Stimulated activated CD8-positive, alpha-beta memory T cell treated with anti-CD3 and anti-CD28 coated beads, Interleukin-7, amount 100 ng/mL, for 1 hour (primary cell): Measurements from ENCODE around the gene MSANTD1.
A peak's percentile ranks its signal among the peaks of the same experiment; 100 is the strongest.
"Not testable (repeated sequence)": the region's sequence is repeated elsewhere in the genome, so short reads cannot be mapped to it uniquely, and the experiment has no call there.

Experiments
- DNase-seq, 2 donors: peaks; one replicate each; pipeline ENCODE4 v3.0.0-alpha.2; 2020; ENCODE audit warnings: low read depth in 2 of 2

MSANTD1 gene

DNA sequence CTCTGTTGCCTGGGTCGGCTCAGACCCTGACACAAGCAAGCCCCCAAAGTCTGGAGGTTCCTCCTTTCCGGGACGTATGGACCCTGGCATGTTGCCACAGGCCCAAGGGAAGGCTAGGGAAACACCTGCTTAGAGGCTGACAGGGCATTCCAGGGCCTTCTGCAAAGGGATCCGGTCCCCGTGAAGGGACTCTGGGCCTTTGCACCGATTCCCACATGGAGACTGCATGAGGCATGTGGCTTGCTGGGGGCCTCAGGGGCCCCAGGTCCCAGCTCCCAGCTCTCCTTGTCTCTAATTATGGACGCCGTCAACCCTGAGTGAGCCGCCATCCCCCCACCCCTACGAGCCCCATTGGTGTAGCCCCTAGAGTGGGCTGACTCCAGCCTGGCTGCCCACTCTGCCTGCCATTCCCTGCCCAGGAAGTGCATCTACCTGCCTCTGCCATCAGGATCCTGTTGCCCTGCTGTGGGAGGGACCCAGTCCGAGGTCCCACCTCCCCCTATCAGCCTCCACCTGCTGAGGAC is 39.7 kb downstream of the MSANTD1 start:
- DNase-seq, result no peak

DNA sequence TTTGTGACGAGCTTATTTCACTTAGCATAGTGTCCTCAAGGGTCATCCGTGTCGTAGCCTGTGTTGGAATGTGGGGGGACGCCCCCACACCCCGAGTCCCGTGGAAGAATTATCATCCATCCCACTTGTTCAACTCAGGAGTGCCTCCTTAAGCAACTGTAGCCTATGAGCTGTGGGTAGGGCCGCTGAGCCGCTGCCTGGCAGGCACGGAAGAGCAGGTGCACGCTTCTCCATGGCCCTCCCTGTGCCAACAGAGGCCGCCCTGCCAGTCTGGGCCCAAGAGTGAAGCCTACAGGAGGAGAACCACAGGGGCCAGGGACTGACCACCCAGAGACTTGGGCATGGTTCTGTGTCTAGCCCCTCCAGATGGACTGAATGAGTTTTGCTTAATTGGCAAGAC is 41.5 kb downstream of the MSANTD1 start:
- no peak for DNase-seq

DNA sequence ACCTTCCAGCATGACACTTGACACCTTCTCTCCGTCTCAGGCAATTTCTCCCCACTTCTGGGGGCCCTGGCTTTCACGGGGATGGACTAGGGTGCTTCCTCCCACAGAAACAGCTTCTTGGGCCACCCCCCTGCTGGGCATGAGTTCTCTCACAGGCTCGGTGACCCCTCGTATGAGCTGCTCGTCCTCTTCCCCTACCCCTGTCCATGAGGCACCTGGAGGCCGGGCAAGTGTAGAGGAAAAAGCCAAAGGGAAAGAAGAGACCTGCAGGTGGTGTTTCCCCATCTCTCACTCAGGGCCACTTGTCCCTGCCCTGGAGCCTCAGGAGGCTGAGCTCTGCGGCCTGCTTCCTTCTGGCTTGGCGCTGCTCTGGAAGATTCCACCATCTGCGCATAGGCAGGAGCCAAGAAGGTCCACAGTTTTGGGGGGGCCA is 41.9 kb downstream of the MSANTD1 start:
- no peak for DNase-seq

DNA sequence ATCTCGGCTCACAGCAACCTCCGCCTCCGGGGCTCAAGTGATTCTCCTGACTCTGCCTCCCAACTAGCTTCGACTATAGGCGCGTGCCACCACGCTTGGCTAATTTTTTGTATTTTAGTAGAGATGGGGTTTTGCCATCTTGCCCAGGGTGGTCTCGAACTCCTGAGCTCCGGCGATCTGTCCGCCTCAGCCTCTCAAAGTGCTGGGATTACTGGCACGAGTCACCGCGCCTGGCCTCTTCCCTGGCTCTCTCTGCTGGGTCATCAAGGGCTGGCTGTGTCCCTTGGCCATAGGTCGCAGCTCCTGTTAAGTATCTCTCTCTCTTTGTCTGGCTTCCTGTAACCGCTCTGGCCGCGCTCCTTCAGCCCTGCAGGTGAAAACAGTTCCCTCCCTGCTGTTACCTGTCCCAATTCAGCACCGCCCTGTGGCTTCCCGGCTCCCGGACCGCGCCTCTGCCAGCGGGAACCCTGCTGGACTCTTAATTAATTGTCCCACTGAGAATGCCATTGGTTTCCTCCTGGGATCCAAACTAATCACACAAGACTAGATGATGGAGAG is 42.5 kb downstream of the MSANTD1 start:
- no peak for DNase-seq

DNA sequence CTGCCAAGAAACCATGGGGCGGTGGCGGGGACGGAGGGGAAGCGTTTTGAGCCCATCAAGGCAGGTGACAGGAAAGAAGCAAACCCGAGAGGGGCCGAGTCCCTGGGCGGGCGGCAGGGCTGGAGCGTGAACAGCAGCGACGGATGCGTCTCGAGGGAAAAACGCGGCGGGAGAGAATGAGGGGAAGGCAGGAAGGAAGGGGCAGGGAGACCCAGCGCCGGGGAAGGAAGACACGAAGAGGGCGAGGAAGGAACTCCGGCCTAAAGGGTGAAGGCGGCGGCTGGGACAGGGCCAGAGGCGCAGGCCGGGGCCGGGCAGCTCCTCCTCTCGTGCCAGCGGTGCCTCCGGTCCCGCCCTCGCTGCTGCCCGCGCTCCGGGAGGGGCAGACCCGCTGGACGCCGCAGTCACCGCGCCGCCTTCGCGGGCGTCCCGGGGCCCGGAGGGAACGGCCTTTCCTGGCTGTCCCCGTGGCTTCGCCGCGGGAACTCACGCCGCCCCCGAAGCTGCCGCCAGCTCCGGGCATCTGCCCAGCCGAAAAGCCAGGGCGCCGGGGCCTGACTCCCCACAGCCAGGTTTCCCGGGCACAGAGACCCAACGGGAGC is 43.1 kb downstream of the MSANTD1 start:
- DNase-seq, result no peak

DNA sequence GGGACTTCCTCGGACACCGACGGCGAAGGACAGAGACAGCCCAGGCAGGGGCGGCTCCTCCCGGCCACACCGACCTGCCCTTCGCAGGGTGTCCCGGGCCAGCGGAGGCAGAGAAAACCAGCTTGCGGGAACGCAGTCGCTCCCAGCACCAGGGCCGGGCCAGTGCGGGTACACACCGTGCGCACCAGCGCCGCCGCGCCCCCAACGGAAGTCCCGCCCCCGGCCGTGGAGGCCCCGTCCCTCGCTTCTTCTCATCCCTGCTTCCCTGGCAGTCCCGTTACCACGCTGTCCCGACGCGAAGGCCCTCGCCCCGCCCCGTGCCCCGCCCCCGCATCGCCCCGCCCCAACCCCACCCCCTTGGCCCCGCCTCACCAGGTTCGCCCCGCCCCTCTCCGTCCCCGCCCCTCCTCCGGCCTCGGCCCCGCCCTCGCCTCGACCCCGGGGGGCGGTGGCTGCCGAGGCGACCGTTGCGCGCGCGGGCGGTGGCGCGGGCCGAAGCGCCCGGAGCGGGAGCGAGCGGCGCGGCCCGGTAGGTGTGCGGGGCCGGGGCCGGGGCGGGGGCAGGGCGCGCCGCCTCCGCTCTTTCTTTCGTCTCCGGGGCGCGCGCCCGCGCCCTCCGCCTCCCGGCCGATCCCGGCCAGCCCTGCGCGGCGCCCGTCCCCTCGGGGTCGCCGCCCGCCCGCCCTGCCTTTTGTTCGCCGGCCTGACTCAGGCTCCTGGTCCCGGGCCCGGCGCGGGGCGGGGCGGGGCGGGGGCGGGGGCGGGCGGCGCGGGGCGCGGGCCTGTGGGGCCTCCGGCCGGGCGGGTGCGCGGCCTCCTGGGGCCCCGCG is 43.8 kb downstream of the MSANTD1 start, which contains the start of gene RGS12:
TSS of gene RGS12 (plus strand) at position 451 of the 830 bp plus-strand sequence. CDS start 23,150 bp downstream, outside the sequence.
- DNase-seq, result peak; percentile 60

DNA sequence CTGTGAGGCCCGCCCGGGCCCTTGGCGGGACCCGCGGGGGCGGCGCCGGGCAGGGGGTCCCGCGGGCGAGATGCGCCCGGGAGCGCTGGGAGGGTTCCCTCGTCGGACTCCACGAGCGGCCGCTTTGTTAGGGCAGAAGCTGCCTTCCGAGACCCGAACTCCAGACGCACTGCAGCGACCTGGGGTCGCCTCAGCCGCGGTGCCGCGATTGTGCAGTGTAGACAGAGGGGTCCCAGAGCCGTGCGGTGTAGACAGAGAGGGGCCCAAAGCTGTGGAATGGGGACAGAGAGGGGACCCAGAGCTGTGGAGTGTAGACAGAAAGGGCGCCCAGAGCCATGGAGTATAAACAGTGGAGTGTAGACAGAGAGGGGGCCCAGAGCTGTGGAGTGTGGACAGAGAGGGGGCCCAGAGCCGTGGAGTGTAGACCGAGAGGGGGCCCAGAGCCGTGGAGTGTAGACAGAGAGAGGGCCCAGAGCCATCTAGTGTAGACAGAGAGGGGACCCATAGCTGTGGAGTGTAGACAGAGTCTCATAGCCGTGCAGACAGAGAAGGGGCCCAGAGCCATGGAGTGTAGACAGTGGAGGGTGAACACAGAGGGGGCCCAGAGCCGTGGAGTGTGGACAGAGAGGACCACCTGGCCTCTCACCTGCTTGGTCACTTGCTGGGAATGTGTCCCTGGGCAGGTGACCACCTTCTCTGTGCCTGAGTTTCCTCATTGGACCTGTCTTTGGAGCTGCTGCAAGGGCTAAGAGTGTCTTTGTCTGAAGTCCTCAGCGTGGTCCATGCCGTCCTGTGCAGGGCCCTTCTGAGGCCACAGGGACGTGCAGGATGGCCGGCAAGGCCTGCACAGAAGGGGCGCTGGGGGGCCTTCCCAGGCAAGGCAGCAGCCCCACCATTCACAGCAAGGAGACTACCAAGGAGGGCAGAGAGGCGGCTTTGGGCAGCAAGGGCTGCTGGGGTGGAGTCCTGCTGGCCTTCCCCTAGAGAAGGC is 44.7 kb downstream of the MSANTD1 start:
- no peak for DNase-seq

DNA sequence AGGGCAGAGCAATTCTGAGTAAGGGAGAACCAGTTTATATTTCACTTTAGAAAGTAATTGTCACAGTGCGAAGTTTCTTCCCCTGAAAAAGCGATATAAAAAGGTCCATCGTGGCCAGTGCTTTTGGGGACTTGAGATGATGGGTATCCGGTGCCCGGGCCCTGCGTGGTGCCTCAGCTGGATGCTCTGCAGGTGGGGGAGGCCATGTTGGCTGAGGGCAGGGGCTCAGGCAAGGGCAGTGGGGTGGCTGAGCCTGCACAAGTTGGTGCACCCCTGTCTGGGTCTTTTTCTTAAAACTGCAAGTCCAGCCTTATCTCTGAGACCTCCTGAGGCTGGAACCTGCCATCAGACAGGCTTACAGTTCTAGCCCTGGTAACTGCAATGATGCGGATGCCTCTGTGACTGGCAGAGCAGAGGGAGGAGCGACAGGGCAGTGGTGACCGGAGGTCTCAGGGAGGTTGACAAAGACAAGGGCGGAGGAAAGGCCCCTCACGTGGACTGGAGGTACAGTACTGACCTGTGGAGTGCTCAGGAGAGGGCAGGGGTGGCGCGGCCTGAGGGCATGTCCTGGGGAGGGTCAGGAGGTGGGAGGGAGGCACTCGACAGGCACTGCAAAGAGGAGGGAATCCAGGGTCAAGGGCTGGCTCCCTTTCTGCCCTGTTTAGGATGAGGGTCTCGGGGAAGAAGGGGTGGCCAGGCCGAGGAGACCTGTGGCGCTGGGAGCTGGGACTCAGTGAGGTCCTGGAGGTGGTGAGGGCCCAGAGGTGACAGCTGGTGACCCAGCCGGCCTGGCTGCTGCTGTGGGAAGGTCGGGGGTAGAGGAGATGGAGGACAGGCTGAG is 45.7 kb downstream of the MSANTD1 start:
- DNase-seq, result no peak

DNA sequence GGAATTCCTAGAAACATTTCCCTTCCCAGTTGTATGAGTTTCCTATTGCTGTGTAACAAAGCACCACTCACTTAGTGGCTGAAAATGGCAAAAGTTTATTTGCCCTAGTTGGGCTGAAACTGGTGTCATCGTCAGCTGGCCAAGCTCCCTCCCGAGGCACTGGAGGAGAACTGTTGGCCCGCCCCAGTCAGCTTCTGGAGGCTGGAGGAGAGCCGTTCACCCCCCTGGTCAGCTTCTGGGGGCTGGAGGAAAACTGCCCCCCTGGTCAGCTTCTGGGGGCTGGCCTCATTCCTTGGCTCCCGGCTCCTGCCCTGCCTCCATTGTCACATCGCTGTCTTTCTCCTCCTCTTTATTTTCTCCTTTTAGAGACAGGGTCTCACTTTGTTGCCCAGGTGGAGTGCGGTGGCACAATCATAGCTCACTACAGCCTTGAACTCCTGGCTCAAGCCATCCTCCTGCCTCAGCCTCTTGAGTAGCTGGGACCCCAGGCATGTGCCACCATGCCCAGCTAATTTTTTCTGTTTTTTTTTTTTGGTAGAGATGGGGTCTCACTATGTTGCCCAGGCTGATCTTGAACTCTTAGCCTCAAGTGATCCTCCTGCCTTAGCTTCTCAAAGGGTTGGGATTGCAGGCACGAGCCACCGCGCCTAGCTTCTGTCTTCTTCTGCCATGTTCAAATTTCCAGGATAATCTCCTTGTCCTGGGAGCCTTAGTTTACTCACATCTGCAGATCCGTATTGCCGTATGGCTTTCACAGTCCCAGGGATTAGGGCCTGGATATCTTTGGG is 47.1 kb downstream of the MSANTD1 start:
- DNase-seq, result no peak

DNA sequence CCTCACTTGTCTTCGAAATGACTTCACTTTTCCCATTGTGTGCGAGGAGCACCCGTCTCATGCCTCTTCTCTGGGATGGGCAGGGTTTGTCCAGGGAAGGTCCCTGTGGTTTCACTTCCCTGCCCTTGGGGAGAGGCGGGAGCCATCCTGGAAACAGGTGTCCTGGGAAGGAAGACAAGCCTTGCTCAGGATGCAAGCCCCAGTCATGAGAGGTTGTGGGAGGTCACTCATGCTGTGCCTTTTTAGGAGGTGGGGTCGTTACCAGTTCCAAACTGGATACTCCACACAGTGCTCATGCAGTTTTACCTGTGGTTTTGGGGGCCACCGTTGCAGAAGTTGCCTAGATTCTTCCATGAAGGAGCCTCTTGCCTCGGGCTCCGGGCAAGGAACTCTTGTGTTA is 47.7 kb downstream of the MSANTD1 start:
- no peak for DNase-seq

DNA sequence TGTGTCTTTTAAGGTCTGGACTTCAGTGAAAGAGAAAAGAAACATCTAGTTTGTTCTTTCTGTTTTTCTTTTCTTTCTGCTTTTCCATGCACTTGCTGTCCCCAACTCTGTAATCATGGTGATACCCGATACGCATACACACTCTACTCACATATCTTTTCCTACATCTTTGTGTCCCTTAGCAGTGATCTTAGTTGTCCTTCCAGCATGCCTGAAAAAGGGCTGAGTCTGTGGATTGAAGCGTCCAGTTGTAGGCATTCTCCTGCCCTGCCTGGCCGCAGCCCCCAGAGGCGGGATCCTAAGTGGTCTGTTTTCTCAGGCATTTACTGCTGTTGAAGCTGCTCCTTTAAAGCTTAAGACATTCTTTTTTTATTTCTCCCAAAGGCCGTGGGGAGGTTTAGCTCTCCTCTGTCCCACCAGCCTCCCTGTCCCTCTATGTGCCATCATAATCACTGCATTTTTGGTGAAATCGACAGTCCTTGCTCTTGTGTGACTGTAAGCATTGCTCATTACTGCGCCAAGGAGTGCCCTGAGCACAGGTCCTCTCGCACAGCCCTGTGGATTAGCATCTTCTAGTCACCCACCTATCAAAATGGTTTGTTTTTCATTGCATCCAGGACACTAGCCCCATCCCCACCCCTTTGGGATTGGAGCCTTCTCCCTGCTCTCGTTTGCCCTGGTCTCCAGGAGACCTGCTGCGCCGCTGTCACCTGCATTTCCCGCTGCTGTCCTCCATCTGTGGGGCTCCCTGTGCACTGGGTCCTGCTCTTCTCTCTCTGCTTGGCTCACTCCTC is 48.3 kb downstream of the MSANTD1 start:
- DNase-seq, result no peak

DNA sequence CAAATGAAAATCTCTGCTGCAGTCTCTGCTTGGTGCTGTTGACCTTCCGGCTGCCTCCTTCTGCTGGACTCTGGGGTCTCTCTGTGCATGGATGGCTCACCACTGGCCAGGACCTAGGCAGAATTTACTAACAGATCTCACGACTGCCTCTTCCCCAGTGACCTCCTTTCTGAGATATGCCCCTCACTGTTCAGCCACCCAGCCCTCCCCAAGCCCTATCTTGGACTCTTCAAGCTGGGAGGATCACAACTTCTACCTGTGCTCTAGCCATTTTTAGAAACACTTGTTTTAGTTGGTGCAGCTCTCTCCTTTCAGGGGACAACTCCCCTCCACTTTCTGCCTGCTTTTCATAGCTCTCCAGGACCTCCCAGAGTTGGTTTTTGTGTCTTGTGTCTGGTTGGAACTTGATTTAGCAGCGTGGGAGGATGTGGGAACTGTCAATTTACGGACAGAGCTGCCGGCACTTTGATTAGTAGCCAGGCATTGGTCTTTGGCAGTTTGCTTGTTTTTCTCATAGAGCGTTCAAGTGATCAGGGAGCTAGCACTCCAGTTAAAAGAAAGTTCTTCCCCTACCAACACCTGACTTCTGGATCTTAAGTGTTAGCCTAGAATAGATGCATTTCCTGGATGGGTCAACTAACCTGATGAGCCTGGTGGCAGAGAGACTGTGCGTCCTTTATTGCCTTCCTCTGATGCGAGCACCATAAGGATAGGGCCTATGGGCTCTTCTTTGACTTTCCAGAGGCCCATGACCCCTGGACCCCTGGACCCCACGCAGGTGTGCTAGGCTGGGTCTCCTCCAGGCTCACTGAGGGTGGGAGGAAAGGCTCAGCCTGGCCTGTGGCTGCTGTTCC is 50.4 kb downstream of the MSANTD1 start:
- no peak for DNase-seq

DNA sequence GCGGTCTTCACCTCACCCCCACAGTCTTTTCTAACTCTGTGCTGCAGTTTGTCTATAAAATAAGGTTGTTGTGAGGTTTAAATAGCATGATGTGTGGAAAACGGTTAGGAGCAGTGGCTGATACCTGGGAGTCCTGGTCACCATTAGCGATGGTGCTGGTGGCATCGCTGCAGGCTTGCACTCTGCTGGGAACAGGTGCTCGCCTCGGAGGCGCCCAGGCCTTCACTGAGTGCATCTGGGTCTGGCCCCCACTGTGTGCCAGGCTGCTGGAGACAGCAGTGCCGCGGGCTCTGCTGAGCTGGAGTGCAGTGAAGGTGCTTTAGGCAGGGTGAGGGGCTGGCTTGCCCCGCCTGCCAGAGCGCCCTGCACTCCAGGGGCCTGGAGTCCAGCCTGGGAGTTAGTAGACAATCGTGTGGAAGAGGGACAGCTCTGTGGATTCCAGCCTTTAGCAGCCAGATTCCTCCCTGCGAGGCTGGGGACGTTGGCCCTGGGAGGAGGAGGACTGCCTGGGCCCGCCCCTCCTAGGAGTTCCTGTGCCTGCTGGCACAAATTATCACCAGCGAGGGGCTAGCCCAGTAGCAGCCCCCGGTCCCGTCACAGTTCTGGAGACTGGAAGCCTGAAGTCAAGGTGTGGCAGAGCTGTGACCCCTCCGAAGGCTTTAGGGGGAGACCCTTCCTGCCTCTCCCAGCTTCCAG is 51.2 kb downstream of the MSANTD1 start:
- no peak for DNase-seq

DNA sequence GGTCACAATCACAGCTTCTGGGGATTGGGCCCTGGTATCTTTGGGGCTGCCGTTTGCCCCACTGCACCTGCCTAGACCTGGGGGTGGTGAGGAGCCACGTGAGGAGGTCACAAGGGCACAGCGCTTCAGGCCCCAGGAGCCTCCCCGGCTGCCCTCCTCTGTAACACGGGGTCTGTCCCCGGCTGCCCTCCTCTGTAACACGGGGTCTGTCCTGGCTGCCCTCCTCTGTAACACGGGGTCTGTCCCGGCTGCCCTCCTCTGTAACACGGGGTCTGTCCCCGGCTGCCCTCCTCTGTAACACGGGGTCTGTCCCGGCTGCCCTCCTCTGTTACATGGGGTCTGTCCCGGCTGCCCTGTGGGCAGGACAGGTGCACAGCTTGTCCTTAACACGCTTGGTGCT is 51.9 kb downstream of the MSANTD1 start:
- not testable (repeated sequence) for DNase-seq

DNA sequence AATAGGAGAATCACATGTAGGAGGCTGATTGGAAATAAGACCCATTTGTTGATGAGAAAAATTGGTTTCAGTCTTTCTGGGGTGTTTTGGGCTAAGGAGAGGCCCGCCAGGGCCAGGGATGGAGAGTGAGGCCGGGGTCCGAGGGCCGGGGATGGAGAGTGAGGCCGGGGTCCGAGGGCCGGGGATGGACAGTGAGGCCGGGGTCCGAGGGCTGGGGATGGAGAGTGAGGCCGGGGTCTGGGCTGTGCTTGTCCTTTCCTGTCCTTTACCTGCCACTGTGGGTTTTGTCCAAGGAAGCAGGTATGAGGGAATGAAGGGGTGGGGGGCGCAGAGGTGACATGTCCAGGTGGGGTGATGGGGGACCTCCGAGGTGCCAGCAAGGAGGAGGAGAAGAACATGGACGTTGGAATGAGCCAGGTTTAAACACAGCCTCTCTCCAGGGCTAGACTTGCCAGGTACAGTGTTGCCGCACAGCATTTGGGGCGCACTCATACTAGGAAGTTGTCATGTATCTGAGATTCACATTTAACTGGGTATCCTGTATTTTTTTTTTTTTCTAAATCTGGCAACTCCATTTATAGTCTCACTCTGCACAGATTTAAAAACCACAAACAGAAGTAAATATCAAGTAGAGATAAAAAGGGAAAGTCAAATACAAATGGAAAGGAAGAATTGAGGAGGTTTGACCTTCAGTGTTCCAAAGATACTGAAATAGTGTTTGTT is 52.7 kb downstream of the MSANTD1 start:
- DNase-seq, result no peak

DNA sequence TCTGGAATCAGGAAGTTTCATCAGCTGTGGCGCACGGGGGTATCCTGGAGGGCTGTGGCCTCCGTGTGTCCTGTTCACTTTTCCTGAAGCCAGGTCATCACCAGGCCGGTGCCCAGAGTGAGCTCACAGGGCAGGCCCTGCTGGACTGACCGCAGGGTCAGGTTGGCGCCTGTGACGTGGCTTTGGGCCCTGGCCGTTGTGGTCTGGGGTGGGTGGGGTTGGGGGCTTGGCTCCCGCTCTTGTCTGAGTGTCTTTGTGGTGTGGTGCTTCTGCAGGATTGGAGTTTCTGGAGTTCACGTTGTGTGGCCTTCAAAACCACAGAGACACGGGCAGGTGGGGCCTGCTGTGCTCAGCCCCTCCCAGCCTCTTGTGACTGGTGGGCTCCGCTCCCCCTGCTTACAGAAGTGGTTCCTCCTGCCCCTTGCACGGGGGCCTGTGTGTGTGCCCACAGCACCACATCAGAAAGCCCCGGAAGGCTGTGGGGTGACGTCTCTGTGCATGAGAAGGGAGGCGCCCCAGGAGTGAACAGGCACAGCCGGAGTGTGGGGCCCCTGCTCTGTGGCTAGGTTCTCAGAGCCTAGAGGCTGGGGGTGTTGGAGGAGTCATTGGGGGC is 53.3 kb downstream of the MSANTD1 start:
- peak; percentile 49 for DNase-seq
